Endometrial microvascular endothelial cells (primary cell): ENCODE measurements around the gene SLC7A14. TPM values are rescaled to one million over a fixed set of nuclear protein-coding genes. Genes with fewer than 3 reads are reported as not detected.

Source experiments
- in situ Hi-C: cut with HindIII; loops from 2 replicates; pipeline ENCODE4 v1.10.0; 2017; ENCODE audit warnings: low sequenced_read_pairs, low pct_unique_long_range_greater_than_20kb; ENCODE audit errors: inconsistent ontology term
- total RNA-seq: library from RNA; depleted of rRNA; stranded (reverse); fragments of >200 nt; gene quantifications from one replicate; pipeline ENCODE4 v1.2.3, GENCODE V29; 2015; ENCODE audit errors: inconsistent ontology term

SLC7A14 gene
- 0.09 TPM for total RNA-seq

GRCh38 chr3:170585937-170586310 lies at the start of gene SLC7A14:
TSS of gene SLC7A14 (minus strand) at chr3:170586075. CDS start at chr3:170526936, 59,139 bp downstream.
- in situ Hi-C loops: no loop called here

- in situ Hi-C loops: no loop called here
These were observed 49.5 kb upstream of the SLC7A14 start for GRCh38 chr3:170635385-170635735.

- in situ Hi-C loops: no loop called here
These were observed 48.9 kb upstream of the SLC7A14 start for GRCh38 chr3:170634663-170635384.

DNA sequence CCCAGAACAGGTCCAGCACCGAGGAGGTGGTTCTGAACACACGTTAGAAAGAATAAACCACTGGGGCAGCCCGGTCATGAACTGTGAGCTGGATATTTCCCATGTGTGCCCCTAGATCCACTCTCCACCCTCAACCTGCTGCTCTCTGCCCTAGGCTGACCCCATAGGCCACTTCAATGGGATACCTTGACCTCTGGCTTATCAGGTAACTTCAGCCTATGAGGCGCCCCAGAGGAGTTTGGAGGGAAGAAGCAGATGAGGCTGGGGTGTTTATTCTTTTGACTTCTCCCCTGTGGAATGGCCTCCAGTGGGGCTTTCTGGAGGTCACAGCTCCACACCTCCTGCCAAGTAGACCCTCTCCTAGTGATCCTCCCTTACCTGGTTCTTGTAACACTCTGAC lies 47.7 kb upstream of the SLC7A14 start:
- in situ Hi-C loops: no loop called here

DNA sequence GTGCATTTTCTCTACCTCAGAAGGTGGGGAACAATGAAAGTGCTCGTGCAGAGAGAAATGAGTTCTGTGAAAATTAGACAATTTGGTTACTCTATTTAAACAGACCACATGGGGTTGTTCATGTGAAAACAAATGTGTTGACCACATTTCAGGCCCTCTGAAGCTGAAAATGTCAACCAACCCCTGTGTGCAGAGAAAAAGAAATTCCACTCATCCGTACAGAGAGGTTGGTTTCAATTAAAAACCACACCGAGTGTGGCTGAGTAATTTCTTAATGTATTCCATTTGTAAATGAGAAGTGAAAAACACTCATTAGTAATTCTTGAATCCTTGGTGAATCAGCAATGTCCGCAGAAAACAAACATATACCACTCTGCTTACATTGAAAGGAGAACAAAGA lies 46.9 kb upstream of the SLC7A14 start:
- in situ Hi-C loops: no loop called here

DNA sequence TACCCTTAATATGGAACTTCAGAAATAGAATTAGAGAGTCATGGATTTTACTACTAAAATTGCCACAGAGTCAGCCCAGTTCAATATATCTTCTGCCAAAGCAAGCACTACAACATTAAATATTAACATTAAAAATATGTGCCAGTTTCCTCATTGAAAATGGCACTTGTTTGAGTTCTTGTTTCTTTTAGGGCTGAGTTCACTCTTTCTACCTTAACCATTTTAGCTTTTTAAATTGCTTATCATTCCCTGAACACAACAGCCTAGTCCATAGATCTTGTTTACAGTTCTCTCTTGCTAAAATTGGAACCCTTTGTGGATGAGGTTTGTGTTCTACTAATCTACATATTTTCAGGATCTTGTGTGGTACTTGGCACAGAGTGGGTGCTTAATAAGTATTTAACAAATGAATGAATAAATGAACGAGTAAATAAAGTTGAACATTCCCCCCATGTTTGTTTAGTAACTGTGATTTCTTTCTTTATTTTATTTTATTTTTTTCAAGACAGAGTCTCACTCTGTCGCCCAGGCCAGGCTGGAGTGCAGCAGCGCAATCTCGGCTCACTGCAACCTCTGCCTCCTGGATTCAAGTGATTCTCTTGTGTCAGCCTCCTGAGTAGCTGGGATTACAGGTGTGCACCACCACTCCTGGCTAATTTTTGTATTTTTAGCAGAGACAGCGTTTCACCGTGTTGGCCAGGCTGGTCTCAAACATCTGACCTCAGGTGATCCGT lies 46.0 kb upstream of the SLC7A14 start:
- in situ Hi-C loops: no loop called here

DNA sequence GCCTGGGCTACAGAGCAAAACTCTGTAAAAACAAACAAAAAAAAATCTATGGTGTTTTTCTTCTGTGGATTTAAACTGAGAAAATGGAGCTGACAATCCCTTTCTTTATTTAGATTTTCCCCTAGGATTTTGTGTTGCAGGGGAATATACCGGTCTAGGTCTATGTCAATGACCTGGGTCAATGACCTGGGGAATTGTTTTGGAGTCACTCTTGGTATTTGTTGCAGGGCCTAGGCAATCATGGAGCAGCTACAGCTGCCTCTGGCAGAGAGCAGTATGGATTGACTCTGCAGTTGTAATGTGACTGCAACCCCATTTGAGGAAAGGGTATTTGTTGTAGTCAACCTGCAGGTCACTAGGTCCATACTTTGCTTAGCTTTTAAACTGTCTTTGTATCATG lies 37.6 kb upstream of the SLC7A14 start:
- in situ Hi-C loops: no loop called here

GRCh38 chr3:170622369-170623159 lies 36.7 kb upstream of the SLC7A14 start:
- in situ Hi-C loops: no loop called here

- in situ Hi-C loops: no loop called here
These were observed 35.4 kb upstream of the SLC7A14 start for GRCh38 chr3:170621256-170621655.

DNA sequence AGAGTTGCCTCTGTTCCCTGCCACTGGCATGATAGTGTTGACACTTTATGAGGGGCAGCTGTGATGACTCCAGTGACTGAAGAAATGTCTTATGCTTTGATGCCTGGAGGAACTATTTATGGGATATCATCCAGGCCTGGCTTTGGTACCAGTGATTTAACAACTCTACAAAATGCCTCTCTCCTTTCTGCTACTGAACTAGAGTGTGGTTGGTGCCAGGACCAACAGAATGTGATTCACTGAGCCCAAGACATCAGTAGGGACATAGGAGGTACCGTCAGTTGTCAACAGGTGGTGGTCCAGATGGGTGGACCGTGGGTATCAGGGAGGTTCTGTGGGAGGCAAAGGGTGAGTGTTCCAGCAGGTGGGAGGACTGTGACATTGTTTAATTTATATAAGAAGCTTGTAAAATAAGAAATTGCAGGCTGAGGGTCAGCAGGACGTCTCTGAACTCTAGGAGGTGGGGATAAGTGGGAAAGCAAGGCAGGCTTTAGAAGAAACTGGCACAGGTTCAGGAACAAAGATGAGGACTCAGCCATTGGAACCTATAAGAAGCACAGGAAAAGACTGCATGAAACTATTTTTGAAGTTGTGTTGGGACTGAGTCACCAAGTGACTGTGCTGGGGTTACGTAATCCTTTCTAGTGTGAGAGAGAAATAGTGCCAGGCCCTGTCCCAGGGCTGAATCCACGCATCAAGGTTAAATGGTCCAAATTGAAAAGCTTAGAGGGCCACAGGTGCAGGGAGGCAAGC lies 28.5 kb upstream of the SLC7A14 start:
- in situ Hi-C loops: no loop called here

DNA sequence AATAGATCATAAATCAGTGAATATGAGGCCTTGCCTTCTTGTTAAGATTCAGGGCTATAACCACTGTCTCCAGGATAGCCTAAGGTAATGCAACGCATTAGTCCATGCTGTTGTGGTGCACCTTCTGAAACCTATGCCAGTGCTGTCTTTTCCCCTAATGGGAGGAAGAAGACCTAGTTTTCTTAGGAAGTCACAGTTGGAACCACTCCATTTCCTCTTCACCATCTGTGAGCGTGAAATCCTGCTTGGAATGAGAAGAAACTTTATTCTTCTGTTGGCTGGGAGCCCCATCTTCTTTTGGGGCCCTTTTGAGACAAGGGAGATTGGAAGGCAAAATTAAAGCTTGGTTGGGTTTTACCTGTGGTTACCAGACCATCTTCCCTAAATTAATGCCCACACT lies 25.9 kb upstream of the SLC7A14 start:
- in situ Hi-C loops: no loop called here

- in situ Hi-C loops: no loop called here
These were observed 24.5 kb upstream of the SLC7A14 start for GRCh38 chr3:170610321-170610884.

- in situ Hi-C loops: no loop called here
These were observed 22.6 kb upstream of the SLC7A14 start for GRCh38 chr3:170608475-170608874.

- in situ Hi-C loops: no loop called here
These were observed 20.8 kb upstream of the SLC7A14 start for GRCh38 chr3:170606675-170607074.

DNA sequence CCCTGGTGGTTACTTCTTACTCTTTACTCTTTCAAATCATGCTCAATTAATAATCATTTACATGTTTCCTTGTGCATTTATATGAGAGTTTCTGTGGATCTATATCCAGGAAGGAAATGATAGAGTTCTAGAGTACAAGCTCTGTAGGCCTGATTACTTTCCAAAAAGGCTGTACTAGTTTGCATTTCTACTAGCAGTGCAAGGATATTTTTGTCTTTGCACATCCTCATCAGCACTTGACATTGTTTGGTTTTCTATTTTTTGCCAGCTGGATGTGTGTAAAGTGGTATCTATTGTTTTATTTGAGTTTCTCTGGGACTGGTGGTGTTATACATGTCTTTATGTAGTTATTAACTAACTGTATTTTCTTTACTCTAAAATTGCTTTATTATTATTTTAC lies 19.6 kb upstream of the SLC7A14 start:
- in situ Hi-C loops: no loop called here

GRCh38 chr3:170603770-170604510 lies 18.1 kb upstream of the SLC7A14 start:
- in situ Hi-C loops: no loop called here

- in situ Hi-C loops: no loop called here
These were observed 16.7 kb upstream of the SLC7A14 start for GRCh38 chr3:170602556-170602955.

DNA sequence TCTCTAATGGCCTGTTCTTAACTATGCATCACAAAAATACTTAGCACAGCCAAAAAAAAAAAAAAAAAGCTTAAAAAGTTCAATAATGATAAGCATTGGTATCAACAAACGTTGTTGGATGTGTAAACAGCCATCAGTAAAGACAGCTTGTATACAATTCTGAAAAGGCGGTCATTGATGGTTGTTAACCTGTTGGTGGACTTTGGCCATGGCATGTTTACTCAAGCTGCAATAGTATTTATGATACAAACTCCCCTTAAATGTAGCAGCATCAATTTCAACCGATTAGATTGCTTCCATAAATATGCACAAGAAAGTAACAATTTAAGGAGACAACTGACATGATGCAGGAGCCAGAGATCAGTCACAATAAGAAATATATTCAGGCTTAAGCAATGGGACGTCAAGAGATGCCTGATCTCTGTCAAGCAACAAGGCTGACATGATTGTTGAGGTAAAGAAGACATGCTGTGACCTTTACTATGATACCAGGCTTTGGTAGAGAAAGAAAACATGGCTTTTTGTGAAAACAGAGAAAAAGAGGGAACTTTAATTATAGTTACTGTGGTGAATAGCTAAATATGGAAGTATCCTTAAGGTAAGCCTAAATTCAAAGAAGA lies 14.2 kb upstream of the SLC7A14 start:
- in situ Hi-C loops: no loop called here
